GM19397 (cell line): ENCODE data around the gene AKR1C1.
"Not testable (repeated sequence)": the region's sequence is repeated elsewhere in the genome, so short reads cannot be mapped to it uniquely, and the experiment has no call there.

Experiments used
- ATAC-seq: cut with Tn5 transposase; IDR thresholded peaks from one replicate; pipeline ENCODE4 v1.9.1; 2021; ENCODE audit warnings: mild to moderate bottlenecking, moderate library complexity; ENCODE audit not compliant: unreplicated experiment

Gene AKR1C1

GRCh38 chr10:4982764-4983226, 19.6 kb downstream of the AKR1C1 start:
- no peak for ATAC-seq

- no peak for ATAC-seq
Observed at GRCh38 chr10:4983615-4984216, 20.5 kb downstream of the AKR1C1 start.

- ATAC-seq: no peak
Observed at GRCh38 chr10:4984223-4984622, 21.0 kb downstream of the AKR1C1 start.

GRCh38 chr10:4984971-4985594, 21.9 kb downstream of the AKR1C1 start:
- no peak for ATAC-seq

- ATAC-seq: not testable (repeated sequence)
Observed at GRCh38 chr10:4988000-4988641, 24.9 kb downstream of the AKR1C1 start.

GRCh38 chr10:4990217-4990616, 27.0 kb downstream of the AKR1C1 start:
- no peak for ATAC-seq

- not testable (repeated sequence) for ATAC-seq
Observed at GRCh38 chr10:4991463-4991862, 28.2 kb downstream of the AKR1C1 start.

GRCh38 chr10:4992564-4992963, 29.3 kb downstream of the AKR1C1 start:
- not testable (repeated sequence) for ATAC-seq

GRCh38 chr10:4994260-4994659, 31.0 kb downstream of the AKR1C1 start:
- ATAC-seq: not testable (repeated sequence)

GRCh38 chr10:4998671-4999070, 35.5 kb downstream of the AKR1C1 start:
- no peak for ATAC-seq

- no peak for ATAC-seq
Observed at GRCh38 chr10:5002013-5002727, 39.0 kb downstream of the AKR1C1 start.

- not testable (repeated sequence) for ATAC-seq
Observed at GRCh38 chr10:5003127-5004029, 40.2 kb downstream of the AKR1C1 start, which contains the start of gene AKR1C2. TSS of gene AKR1C2 (minus strand) at chr10:5003857. CDS start at chr10:5003835, 22 bp downstream.

- ATAC-seq: not testable (repeated sequence)
Observed at GRCh38 chr10:5004030-5004385, 40.8 kb downstream of the AKR1C1 start.

- not testable (repeated sequence) for ATAC-seq
Observed at GRCh38 chr10:5004501-5004900, 41.3 kb downstream of the AKR1C1 start.

- ATAC-seq: not testable (repeated sequence)
Observed at GRCh38 chr10:5008857-5009548, 45.8 kb downstream of the AKR1C1 start.

GRCh38 chr10:5010043-5010442, 46.8 kb downstream of the AKR1C1 start:
- ATAC-seq: not testable (repeated sequence)

GRCh38 chr10:5011392-5011791, 48.2 kb downstream of the AKR1C1 start:
- not testable (repeated sequence) for ATAC-seq

GRCh38 chr10:5012595-5012994, 49.4 kb downstream of the AKR1C1 start:
- no peak for ATAC-seq

GRCh38 chr10:5013385-5013784, 50.2 kb downstream of the AKR1C1 start:
- ATAC-seq: no peak
